GM18520 (cell line): ENCODE measurements around the gene INPP4B.
"Not testable (repeated sequence)": the region's sequence is repeated elsewhere in the genome, so short reads cannot be mapped to it uniquely, and the experiment has no call there.

Source experiments
- ATAC-seq: cut with Tn5 transposase; IDR thresholded peaks from one replicate; pipeline ENCODE4 v1.9.1; 2021; ENCODE audit not compliant: unreplicated experiment

Gene INPP4B

GRCh38 chr4:142826503-142827241, 19.4 kb downstream of the INPP4B start:
- ATAC-seq: no peak

DNA sequence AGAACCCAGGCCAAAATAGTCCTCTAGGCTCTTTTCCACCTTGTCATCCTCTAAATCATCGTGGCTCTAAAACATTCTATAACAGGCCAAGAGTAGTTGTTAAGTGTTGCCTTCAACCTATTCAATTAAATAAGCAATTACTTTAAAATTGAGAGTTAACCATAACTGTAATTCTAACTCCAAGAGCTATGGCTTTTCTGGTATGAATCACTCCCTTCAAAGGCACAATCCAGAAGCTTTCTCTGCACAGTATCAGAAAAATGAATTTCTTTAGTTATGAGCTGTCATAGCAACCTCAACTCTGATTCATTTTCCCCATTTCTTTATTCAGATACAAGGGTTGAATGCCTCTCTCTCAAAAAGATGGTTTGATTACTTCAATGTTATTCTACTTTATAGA, 21.7 kb downstream of the INPP4B start:
- no peak for ATAC-seq

DNA sequence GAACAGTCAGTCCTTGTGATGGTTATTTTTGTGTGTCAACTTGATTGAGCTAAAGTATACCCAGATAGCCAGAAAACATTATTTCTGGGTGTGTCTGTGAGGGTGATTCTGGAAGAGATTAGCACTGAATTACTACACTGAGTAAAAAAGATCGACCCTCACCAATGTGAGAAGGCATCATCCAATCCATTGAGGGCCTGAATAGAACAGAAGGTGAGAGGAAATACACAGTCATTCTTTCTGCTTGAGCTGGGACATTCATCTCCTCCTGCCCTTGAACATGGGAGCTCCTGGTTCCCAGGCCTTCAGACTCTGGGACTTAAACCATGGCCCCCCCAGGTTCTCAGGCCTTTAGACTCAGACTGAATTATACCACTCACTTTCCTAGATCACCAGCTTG, 22.3 kb downstream of the INPP4B start:
- no peak for ATAC-seq

- ATAC-seq: no peak
These were observed 27.6 kb downstream of the INPP4B start for GRCh38 chr4:142818476-142818875.

GRCh38 chr4:142818031-142818430, 28.1 kb downstream of the INPP4B start:
- no peak for ATAC-seq

DNA sequence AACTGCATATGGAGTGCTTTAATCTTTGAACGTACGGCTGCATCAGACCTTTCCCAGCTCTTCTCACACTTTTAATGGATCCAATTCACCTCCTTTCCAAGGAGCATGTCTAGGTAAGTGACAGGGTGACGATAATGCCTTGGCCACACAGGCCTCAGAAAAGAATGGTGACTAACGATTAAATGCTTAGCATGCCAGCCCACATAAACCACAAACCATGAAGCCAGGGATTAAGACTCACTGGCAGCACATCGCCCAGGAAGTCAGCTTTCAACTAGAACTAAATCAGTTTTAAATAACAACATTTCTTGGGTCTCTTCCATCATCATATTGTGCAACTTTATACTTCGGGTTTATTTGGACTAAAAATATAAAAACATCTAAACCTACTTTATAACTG, 28.7 kb downstream of the INPP4B start:
- ATAC-seq: no peak

- no peak for ATAC-seq
These were observed 30.3 kb downstream of the INPP4B start for GRCh38 chr4:142815834-142816233.

DNA sequence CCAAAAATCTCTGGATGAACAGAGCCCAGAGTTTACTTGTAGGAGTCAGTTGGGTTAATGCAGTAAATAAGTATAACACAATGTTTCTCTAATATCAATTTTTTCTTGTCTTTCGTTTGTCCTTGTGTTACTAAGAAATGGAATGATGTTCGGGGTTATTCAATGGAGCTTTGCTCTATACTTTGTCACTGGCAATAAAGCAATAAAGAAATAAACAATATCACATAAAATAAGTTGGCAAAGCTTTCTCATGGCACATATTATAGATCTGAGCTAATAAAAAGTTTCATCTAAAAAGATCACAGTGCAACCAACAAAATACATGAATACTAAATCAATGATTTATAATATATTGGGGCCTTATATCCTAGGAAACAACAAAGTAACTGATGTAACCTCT, 32.7 kb downstream of the INPP4B start:
- ATAC-seq: no peak

- ATAC-seq: no peak
These were observed 34.0 kb downstream of the INPP4B start for GRCh38 chr4:142812091-142812490.

- no peak for ATAC-seq
These were observed 35.1 kb downstream of the INPP4B start for GRCh38 chr4:142811034-142811433.

DNA sequence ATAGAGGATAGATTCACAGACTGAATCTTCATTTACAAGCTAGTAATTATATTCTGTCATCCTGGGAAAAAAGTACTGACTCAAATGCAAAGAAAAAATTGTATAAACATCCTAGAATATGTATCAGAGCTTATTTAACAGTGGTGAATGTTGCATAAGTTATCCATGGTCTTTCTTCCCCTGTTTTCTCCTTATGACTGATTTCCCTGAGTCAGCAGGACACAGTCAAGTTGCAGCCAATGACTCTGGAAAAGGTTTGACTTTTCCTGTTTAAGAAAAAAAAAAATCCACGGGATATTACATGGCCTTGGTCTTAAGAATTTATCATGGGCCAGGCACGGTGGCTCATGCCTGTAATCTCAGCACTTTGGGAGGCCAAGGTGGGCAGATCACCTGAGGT, 36.5 kb downstream of the INPP4B start:
- ATAC-seq: no peak

DNA sequence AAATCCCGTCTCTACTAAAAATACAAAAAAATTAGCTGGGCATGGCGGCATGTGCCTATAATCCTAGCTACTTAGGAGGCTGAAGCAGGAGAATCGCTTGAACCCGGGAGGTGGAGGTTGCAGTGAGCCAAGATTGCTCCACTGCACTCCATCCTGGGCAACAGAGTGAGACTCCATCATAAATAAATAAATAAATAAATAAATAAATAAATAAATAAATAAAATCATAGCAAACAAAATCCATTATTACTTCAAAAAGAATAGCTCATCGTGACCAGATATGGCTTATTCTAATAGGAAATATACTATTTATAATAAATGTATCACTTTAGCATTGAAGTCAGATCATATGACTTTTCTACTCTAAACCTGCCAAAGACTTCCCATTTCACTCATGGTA, 42.2 kb downstream of the INPP4B start:
- ATAC-seq: not testable (repeated sequence)

DNA sequence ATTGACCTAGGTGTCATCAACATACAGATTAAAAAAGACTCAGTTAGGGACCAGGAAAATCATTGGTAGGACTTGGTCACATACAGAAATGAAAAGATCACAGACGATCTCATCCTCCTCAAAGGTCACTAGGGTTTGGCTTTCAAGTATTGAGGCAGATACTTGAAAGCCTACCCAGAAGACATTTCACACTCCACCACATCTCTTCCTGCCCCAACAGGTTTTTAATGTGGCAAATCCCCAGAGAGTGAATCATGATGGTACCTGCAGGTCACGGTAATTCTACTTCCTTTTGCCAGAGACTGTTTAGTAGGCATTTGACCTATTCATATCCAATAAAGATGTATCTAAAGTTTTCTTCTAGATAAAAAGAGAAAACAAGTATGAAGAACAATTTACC, 44.1 kb downstream of the INPP4B start:
- no peak for ATAC-seq

DNA sequence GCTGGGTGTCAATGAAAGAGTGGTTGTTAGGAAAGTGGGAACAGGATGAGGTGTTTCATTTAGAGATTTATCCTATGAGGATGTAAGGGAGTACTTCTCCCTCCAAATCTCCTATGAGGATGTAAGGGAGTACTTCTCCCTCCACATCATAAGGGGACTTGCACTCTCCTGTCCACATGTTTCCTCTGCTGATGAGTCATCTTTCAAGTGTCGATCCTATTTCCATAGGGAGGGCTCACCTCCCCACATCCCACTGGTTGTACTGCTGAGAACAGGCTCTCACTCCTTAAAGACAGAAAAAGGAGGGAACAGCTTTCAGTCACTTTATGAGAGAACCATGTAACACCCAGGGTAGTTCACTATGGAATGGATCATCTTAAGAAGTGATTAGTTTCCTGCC, 65.0 kb downstream of the INPP4B start:
- ATAC-seq: no peak

DNA sequence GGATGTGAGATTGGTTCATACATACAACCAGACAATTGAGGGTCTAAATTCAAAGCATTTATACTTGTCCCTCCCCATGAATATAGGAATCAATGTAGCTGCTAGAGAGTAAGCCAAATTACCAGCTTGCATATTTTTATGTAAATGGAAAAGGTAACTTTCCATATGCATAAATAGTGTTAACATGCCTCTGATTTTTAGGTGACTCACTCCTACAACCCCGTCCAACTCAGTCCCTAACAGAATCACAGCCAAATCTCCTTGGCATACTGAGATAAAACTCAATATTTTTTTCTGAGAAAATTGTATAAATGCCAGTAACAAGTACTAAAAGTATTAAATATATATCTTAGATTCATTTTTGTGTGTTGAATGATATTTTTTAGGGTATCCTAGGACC, 67.2 kb downstream of the INPP4B start:
- ATAC-seq: no peak

GRCh38 chr4:142778430-142778829, 67.7 kb downstream of the INPP4B start:
- ATAC-seq: no peak

DNA sequence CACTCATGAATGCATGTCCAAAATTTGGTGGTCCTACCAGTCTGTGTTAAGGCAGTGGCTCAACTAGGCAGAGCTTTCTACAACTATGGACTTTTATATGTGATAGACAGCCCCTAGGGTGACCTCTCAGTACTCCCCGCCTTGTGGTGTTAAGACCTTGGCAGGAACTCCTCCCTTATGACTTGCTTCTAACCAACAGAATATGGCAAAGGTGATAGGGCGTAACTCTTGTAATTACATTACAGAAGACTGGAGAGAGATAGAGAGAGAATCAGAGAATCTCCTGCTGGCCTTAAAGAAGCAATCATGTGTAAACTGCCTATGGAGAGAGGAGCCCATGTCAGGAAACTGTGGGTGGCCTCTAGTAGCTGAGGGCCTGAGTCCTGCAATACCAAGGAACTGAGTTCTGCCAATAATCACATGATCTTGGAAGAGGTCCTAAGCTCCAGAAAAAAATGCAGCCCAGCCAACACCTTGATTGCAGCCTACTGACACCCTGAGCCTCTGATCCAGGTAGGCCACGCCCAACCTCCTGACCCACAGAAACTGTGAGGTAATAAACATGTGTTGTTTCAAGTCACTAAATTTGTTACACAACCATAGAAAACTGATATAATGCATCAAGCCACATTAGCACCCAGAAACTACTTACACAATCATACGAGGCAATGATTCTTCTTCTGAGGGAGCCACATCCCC, 68.9 kb downstream of the INPP4B start:
- no peak for ATAC-seq

- ATAC-seq: no peak
These were observed 70.1 kb downstream of the INPP4B start for GRCh38 chr4:142776026-142776425.

DNA sequence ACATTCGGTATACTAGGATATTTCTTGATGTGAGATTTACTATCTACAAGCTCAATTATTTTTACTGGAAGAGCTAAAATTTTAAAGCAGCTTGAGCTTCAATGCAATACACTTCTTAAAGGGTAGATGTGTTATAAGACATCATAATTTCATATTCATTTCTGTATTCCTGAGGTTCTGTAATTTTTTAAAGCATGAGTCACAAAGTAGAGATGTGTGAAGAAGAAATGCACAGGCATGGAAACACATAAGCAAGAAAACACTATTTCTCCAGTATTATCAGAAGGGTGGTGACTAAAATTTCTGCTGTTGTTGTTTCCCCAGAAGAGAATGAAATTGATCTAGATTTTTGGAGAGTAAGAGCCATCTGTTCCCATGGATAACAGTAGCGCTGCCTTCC, 72.6 kb downstream of the INPP4B start:
- no peak for ATAC-seq

GRCh38 chr4:142762280-142762679, 83.8 kb downstream of the INPP4B start:
- ATAC-seq: no peak

DNA sequence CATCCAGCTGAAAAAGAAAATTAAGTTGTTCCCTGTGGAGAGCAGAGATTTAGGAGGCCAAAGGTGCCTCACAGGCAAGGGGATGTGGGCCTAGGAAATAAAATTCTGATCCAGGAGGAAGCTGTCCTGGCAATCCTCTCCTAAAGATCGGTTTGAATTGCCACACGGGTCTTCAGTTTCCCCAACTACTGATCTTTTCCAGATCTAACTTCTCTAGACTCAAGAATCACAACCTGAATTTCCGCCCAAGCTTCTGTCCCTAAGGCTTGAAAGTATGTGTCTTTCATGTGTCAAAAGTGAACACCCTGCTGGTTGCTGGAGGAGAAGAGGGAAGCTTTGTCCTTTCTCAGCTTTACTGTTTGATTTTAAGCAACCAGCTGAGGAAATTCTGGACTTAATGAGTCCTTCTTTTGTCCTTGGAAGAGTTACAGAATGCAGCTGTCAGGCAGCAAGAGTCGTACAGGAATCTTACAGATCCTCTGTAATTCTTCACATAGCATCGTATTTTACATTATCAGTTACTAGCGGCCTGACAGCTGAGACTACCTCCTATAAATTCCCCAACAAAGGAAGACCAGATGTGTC, 93.8 kb downstream of the INPP4B start:
- ATAC-seq: no peak

DNA sequence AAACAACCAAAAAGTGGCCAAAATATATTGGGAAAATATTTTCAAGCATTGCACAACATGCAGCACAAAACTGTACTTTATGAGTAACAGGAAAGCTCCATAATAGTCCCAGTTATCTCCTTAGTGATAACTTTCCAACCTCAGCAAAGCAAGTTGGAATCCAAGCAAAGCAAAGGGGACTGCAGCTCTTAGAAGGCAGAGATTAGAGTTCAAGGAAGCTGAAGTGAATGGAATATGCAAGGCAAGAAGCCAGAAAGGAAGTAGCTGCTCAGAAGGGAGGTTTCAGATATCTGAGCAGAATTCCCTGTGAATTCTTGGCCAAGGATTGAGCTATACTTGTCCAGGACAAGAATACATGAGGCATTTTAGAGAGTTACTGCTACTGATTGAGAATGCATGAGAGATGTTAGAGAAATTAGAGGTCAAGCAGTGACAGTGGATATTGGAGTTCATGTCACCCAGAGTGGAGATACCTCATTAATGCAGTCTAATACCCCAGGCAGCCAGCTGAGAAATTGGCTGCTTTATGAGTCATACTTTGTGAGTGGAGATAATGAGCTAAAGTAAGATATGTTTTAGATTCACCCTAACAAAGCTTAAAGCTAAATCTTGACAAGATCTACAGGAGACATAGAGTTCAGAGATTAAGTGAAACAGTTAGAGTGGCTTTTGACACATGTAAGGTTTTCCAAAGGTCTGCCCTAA, 102.8 kb downstream of the INPP4B start:
- no peak for ATAC-seq
